ENCODE data around the gene TTC32. TPM values are rescaled to one million over a fixed set of nuclear protein-coding genes. Genes with fewer than 3 reads are reported as not detected.

The TTC32 gene
- total and polyA plus RNA-seq, 2 experiments from 2014 or later = 4.6 to 17.0 TPM

- TF ChIP-seq ETS1 (IDR thresholded peaks at IDR 0.05) (no peak), NANOG (IDR thresholded peaks at IDR 0.05; ENCODE audit: borderline replicate concordance) (no peak), EZH2 (IDR thresholded peaks at IDR 0.05; ENCODE audit: low read depth, unreplicated experiment) (no peak)
These were observed 25.0 kb downstream of the TTC32 start (continued) for GRCh38 chr2:19876751-19877150.

- no peaks in the 10 kb centered on the region for H3K4me1 Mint-ChIP-seq
- Histone ChIP-seq H3K27me3 (ENCODE audit: insufficient read depth) (no peaks in the 10 kb centered on the region), H3K9me2 (ENCODE audit: insufficient read depth) (peaks cover 4% of the 10 kb centered on the region; the same call in 1 of the 2 replicates), H3K36me3 (ENCODE audit: insufficient read depth) (no peaks in the 10 kb centered on the region), H3K4me1 (ENCODE audit: insufficient read depth) (no peaks in the 10 kb centered on the region), H3K4me2 (no peak overlapping the region), H2AFZ (no peak overlapping the region), H3K4me3 (no peak overlapping the region), H3K27ac (ENCODE audit: low read depth) (no peak overlapping the region), H3K79me2 (replicated peaks; ENCODE audit: insufficient read depth) (no peaks in the 10 kb centered on the region), H4K20me1 (replicated peaks; ENCODE audit: insufficient read depth) (no peaks in the 10 kb centered on the region; the same call in 1 of the 2 replicates), H3F3A (replicated peaks; ENCODE audit: low read depth) (no peaks in the 10 kb centered on the region)
- H3K36me3 Mint-ChIP-seq (ENCODE audit: low read depth) = no peaks in the 10 kb centered on the region
- H3K27ac Mint-ChIP-seq = no peak overlapping the region
- no peak overlapping the region for H3K4me3 Mint-ChIP-seq
- no peaks in the 10 kb centered on the region for H3K9me3 Mint-ChIP-seq
- TF ChIP-seq ZNF462 (CRISPR knock-in tag; IDR thresholded peaks at IDR 0.05) (no peak), EZH2phosphoT487 (IDR thresholded peaks at IDR 0.05; ENCODE audit: unreplicated experiment) (no peak)
- H3K27me3 Mint-ChIP-seq (ENCODE audit: insufficient read depth, low read depth, poor library complexity) = no peaks in the 10 kb centered on the region
- no peak for DNase-seq (ENCODE audit: low spot score)
- no peak for ATAC-seq
These were observed 26.5 kb downstream of the TTC32 start for GRCh38 chr2:19875280-19875679.
